HG02759 (cell line): Measurements from ENCODE around the gene THBS1.

Experiments
- ATAC-seq: cut with Tn5 transposase; IDR thresholded peaks from one replicate; pipeline ENCODE4 v1.9.1; 2021; ENCODE audit warnings: mild to moderate bottlenecking, moderate library complexity; ENCODE audit not compliant: unreplicated experiment

The THBS1 gene

DNA sequence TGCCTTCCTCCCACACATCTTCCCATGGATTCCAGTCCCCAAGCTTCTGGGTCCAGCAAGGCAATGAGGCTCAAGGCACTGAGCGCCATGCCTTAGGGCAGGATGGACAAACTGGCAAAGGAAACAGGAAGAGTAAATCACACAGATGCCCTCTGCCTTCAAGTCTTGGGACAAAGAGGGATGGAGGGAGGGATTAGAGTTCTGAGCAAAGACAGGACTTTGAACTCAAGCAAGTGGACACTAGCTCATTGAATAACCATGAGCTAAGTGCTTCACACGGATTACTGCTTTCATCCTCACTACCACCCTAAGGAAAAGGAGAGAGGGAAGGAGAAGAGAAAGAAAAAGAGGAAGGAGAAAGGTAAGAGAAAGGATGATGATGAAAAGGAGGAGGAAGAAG lies 7.6 kb upstream of the THBS1 start:
- ATAC-seq: no peak

DNA sequence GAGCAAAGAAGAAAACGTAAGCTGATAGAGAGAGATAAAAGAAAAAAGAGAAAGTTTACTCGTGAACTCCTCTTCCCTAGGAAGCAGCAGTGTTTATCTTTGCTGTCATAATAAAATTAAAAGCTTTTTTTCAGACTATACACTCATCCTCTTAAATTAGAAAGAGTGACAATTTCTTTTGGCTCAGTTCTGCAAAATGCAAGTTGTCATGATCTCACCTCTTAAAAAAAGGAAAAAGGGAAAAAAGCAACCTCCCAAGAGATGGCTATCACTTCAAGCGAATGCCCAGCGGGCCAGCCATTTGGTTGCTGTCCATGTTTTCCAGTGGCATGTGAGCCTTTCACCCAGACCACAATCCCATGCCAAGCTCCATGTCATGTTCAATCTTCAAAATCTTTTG lies 7.0 kb upstream of the THBS1 start:
- no peak for ATAC-seq

DNA sequence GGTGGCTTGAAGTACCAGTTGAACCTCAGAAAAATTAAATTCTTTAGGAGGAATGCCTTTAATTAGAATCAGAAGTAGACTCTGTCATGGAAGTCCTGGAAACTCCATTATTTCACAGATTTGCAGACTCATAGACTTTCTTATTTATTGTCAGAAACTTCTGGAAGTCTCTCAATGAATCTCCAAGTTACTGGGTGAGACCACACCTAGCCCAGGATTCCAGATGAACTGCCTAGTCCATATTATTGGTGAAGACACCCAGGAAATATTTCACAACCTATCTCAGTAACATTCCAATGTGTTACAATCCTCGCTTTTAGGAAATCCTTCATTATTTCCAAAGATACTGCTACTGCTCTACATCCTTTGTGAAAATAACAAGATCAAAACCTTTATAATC lies 6.5 kb upstream of the THBS1 start:
- ATAC-seq: no peak

DNA sequence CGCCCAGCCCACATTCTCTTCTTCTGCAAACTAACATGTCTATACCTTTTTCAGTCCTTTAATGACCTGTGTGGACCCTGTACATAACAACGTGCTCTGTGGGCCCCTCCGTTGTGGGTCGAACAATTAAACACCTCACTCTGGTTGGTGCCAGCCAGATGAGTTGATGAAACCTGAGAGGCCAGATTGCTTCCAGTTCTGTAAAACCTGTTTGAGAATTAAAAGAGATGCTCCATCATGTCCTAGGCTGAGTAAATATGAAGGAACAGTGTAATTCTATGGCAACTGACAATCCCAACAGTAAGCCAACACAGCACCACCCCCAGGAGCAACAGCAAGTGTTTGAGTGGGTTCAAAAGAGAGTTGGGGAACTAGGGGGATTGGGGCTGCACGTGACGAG lies 5.7 kb upstream of the THBS1 start:
- ATAC-seq: no peak

DNA sequence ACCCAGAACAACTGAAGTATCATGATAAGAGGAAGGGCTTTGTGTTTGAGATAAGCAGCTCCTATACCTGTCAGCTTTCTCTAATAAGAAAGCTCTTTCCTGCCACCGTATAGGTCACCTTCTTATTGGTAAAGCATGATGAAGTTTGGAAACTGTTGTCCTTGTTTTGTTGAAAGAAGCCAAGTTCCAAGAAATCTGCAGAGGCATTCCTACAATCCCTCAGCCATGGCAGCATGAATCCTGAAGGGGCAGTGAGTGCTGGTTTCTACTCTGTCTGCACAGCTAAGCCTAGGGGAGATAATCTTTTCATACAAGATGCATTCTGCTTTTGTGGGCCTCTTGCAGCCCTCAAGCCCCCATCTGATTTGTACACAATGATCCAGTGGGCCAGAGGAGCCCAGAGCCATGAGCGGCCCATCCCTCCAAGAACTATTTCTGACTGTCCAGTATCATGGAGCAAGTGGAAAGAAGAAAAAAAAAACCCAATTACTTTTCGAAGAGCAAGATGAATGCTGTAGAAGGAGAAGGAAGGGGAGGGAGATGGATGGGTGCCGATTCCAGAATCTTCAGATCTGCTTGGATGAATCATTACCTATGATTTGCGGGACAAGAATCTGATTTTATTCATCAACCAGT lies 1.9 kb upstream of the THBS1 start:
- no peak for ATAC-seq

DNA sequence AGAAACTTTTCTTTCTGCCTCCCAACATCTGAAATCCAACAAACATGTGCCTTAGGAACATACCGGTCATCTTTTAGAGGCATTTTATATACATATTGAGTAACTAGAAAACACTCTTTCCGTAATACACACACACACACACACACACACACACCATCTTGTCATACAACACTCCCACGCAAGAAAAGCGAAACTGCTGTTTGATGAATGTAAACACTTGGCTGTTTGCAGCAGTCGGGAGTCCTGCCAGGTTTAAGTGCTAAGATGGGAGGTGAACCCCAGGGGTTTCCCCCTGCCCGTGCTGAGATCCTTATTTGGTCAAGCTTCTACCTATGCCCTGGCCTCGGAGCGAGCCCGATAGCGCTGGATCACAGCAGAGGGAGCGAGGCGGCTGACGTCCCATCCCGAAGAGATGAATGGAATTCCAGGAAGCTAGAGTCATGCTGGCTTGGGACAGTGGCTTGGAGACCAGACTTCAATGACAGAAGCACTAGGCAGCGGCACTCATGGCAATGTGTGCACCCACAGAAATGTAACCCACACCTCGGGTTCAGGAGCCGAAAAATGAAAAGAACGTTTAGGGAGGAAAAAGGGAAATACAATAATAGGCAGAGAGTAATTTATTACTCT lies 1.3 kb upstream of the THBS1 start:
- no peak for ATAC-seq

DNA sequence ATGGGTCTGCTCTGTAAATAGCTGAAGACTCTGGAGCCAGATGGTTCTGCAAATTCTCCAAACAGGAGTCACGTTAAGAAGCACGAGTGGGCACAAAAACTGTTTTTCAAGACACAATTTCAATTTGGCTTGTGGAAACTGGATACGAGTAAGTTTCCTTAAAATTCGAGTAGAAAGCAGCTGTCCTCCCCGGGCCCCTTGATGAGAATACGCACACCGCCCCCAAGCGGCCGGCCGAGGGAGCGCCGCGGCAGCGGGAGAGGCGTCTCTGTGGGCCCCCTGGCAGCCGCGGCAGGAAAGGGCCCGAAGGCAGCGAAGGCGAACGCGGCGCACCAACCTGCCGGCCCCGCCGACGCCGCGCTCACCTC lies 778 bp upstream of the THBS1 start:
- peak; percentile 88 for ATAC-seq

DNA sequence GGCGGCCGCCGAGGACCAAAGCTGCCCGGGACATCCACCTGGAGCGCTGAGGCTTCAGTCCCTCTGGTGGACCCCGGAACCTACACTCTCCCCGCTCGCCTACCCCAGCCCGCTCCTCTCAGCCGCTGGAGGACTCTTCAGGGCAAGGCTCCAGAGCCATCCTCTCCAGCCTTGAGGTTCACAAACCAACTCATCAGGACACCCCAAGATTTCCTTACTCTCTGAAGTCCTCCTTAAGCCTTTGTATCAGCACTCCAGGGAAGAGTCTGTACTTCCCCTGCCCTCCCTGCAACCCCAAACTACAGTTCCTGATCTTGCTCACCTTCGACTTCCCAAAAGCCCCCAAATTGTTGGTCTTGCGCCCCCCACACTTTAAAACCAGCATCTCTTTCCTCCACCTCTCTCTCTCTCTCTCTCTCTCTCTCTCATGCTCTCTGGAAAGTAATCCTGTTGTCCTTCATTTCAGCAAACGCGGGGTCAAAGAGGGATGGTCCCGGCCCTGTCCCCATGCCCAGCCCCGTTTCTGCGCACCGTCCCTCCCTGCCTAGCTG lies 438 bp downstream of the THBS1 start:
- ATAC-seq: no peak

DNA sequence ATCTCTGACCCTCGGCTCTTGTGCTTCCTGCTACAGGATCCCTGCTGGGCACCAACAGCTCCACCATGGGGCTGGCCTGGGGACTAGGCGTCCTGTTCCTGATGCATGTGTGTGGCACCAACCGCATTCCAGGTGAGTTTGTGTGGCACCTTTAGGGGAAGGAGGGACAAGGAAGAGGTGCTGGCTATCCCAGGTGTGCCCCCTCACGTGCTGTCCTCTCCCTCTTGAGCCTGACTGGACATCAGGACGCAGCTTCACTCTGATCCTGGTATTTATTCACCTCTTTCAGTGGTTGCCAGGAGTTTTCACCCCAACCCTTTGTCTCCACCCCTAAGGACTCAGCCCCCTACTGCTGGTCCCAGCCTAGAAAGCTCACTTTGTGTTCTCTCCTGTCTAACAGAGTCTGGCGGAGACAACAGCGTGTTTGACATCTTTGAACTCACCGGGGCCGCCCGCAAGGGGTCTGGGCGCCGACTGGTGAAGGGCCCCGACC lies 960 bp downstream of the THBS1 start:
- ATAC-seq: no peak

DNA sequence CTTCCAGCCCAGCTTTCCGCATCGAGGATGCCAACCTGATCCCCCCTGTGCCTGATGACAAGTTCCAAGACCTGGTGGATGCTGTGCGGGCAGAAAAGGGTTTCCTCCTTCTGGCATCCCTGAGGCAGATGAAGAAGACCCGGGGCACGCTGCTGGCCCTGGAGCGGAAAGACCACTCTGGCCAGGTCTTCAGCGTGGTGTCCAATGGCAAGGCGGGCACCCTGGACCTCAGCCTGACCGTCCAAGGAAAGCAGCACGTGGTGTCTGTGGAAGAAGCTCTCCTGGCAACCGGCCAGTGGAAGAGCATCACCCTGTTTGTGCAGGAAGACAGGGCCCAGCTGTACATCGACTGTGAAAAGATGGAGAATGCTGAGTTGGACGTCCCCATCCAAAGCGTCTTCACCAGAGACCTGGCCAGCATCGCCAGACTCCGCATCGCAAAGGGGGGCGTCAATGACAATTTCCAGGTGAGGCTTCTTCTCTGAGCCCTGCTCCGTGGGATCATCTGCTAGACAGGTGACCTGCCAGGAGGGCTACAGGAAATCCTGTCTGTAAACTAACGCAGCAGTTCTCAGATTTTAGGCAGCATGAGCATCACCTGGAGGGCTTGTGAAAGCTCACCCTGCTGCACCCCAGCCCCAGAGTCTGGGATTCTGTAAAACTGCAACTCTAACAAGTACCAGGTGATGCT lies 1.6 kb downstream of the THBS1 start:
- ATAC-seq: no peak

DNA sequence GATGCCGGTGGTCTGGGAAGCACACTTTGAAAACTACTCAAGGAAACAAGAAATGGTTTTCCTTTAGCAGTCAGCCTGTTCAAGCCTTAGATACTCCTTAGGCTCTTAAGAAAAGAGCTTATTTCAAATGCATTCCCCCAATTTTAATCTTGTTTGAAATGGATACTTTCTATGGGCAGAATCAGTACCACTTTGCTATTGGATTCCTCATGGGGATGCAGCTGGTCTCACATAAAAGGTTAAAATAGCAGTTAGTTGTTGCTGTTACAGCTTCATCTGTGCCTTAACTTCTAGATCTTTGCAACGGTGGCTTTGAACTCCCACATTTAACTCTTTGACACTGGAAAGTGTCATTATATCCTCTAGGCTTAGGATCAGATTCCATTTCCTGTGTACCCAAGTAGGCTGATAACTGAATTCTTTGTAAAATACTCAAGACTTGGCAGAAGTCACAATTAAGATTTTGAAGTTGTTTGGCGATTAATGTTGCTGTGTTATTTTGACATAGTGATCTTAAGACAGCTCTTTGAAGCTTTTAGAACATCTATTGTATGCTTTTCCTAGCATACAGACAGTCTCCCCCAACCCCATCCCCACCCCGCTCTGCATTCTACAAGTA lies 2.2 kb downstream of the THBS1 start:
- ATAC-seq: no peak

DNA sequence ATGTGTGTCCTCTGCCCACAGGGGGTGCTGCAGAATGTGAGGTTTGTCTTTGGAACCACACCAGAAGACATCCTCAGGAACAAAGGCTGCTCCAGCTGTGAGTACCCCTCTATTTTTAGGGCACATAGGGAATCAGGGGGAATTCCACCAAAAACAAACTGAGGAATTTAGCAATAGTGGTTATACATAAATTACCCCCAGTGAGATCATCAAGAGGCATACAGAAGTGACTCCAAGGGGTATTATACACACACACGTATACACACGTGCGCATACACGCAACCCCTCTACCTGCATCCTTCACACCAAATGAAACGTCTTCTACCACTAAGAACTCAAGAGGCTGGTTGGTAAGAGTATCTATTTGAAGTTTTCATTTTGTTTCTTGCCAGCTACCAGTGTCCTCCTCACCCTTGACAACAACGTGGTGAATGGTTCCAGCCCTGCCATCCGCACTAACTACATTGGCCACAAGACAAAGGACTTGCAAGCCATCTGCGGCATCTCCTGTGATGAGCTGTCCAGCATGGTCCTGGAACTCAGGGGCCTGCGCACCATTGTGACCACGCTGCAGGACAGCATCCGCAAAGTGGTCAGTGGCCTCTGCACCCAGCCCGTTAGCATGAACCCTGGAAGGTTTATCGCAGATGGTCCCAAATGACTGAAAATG lies 2.9 kb downstream of the THBS1 start:
- no peak for ATAC-seq

DNA sequence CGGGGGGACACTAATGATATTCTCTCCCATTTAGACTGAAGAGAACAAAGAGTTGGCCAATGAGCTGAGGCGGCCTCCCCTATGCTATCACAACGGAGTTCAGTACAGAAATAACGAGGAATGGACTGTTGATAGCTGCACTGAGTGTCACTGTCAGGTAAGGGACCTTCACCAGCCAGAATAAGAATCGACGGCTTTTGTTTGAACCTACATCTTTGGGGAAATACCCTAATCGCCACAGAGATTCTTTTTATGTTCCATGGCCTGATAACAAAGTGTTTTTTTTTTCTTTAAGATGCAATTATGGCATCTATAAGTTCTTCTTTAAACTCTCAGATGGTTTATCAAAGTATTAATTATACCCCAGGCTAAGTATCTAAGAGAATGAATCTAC lies 3.4 kb downstream of the THBS1 start:
- no peak for ATAC-seq

DNA sequence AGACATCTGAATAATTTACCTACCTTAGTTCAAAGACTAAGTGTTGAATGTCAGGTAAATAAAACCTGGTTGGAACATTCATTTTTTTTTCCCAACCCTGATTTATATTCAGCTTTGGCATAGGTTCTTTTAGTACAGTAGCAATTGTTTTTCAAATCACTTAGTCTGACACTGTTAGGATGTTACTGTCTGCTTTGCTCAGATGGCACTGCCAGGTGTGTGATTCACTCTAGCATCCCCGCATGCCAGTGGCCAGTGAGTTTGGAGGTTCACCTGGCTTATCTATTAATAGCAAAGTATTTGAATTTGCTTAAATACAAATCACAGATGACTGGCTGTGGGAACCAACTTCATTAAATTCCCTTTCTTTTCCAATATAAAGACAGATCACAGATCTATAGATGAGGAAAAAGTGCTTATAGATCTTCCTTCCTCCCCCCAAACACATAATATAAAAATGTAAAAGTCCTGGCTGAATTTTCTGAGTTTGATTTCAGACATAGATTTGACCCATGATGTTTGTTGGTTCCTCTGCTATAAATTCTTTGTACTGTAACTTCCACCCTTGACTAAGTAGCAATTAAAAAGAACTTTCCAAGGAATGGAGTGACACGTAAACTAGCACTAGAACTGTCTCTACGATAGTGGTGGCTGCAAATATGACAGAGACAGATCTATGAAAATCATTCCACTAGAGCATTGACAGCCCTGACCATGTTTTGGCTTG lies 3.9 kb downstream of the THBS1 start:
- ATAC-seq: no peak

DNA sequence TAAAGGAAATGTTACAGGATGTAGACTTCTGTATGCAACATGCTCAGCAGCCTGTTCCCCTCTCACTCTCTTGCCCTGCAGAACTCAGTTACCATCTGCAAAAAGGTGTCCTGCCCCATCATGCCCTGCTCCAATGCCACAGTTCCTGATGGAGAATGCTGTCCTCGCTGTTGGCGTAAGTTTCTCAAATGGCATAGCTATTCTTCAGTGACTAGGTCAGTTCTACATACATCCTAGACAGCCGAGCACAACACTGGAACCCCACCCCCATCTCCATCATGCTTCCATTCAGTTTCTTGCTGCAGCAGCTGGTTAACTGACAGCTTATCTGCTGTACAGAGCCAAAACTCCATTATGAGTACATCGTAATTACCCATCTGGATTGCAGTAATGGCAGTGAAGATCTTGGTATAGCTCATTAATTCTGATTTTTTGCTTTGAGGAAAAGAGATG lies 4.5 kb downstream of the THBS1 start:
- no peak for ATAC-seq

DNA sequence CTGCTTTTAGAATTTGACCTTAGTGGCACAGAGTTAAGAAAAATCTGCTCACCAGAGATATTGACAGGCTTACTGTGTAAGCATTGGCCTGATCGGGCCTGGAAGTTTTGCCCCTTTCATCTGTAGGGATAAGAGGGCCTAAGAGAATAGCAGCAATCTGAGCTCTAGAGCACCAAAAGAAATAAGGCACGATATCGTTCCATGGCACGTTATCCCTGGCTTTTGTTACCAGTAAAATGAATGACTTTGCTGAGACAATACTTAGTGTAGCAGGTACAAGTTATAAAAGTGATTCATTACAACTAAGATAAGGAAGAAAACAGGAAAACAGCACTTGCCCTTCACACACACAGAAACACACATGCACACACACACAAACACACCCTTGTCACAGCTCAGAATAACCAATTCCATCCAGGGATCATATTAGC lies 5.0 kb downstream of the THBS1 start:
- ATAC-seq: no peak

DNA sequence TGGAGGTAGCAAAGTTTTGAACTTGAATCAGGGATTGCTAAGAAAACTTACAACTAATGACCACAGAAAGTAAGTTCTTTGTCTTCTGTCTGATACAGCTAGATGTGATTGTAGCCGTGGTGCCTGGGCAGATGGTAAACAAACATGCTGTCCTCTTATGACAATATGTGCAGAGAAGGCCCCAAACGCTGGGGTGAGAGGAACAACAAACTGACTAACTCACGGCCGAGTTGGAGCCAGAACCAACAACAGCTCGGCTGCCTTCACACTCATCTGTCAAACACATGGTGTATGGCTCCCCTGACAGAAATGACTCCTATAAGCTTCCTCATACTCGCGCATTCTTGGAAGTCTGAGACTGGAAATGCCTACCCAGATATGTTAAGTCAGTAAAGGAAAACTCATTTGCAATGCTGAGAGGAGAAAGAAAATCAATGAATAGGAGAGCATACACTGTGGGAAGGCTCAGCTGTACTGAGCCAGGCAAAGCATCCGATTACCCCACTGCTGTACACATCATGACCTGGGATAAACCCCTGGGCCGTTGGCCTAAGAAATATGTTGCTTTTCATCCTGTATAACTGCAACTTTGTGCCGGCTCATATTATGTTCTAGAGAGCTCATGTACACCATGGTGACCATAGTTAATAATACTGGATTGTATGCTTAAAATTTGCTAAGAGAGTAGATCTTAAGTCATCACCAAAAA lies 5.7 kb downstream of the THBS1 start:
- no peak for ATAC-seq

DNA sequence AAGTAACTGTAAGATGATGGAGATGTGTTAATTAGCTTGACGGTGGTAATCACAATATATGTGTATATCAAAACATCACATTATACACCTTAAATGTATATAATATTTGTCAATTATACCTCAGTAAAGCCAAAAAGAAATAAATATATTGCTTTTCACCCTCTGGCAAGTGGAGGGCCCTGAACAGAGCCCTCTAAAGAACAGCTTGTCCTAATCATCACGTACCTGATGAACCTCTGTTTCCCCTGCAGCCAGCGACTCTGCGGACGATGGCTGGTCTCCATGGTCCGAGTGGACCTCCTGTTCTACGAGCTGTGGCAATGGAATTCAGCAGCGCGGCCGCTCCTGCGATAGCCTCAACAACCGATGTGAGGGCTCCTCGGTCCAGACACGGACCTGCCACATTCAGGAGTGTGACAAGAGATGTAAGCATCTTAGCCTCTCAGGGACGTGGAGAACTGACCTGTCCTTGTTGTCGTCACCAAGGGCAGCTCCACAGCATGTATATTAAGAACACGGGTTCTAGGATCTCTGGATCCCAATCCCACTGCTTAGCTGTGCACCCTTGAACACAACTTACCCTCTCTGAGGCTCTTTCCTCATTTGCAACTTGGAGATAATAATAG lies 6.3 kb downstream of the THBS1 start:
- no peak for ATAC-seq
